ENCODE measurements around the gene HLA-C.
A peak's percentile ranks its signal among the peaks of the same experiment; 100 is the strongest.
"Not testable (repeated sequence)": the region's sequence is repeated elsewhere in the genome, so short reads cannot be mapped to it uniquely, and the experiment has no call there.

Gene HLA-C

GRCh38 chr6:31271641-31272357, at the start of gene HLA-C:
Gene HLA-C (minus strand): TSS chr6:31272092. CDS start chr6:31272071, 21 bp downstream.
- DNase-seq: peak; percentile 88

GRCh38 chr6:31321005-31321707, 49.3 kb upstream of the HLA-C start:
- DNase-seq: no peak

DNA sequence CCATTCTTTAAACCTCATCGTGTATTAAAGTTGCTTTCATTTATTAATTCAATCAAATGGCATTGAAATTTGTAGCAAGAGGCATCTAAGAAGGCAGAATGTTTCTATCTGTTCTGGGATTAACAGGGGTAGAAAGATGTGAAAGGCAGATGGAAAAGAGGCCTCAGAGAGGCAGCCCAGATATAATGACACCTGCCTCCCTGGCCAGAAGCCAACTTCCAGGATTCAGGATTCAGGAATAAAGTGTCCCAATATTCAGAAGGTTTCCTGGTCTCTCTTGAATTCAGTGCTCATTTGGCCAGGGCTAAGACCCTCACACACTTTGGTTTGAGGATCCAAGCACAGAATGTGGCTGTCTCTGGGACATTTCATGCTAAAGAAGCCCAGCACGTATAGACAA, 45.1 kb upstream of the HLA-C start:
- peak; percentile 12 for DNase-seq

- no peak for DNase-seq
These were observed 37.7 kb upstream of the HLA-C start for GRCh38 chr6:31309641-31310040.

DNA sequence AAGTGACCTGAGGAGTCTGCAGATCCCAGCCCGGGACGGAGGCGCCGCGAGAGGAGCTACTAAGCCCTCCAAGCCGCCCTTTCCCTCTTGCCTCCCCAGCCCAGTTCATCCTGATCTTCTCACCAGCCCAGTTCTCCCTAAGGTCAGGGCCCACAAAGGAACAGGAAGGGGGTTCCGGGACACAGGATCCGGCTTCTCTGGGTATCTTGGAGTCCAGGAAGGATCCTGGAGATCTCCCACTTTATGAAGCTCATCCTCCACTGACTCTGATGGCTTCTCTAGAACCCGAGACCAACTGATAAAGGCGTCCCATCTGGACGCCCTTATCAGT, 36.9 kb upstream of the HLA-C start:
- no peak for DNase-seq

DNA sequence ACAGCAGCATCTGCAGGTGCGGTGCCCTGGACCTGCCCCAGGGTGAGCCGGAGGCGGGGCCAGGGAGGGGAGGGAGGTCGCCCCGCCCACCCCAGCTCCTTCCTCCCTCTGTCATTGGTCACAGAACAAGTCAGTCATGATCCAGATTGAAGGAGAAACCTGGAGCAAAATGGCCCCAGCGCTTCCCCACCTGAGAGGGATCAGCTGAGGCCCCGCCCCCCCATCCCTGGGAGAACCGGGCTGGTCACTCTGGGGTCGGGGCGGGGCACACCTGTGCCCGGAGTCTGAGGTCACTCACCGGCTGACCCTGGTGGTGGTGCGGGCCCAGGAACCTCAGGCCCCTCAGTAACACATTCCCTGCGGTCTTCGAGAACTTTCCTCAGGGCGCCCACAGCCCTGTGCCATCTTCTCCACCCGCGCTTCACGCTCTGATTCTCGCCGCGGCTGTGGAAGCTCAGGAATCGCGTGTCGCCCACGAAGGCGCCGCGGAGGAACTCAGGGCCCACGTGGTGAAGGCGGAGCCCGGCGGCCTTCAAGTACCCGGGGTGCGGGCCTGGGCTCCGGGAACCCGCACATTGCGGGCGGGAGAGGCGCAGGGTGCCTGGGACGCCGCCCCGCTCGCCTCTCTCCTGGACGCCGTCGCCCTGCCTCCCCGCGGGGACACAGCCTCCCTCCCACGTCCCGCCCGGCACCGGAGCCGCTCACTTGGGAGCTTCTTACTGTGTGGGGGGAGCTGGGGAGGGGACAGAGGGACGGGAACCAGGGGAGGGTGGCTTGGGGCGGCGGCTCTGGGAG, 36.4 kb upstream of the HLA-C start:
- no peak for DNase-seq

DNA sequence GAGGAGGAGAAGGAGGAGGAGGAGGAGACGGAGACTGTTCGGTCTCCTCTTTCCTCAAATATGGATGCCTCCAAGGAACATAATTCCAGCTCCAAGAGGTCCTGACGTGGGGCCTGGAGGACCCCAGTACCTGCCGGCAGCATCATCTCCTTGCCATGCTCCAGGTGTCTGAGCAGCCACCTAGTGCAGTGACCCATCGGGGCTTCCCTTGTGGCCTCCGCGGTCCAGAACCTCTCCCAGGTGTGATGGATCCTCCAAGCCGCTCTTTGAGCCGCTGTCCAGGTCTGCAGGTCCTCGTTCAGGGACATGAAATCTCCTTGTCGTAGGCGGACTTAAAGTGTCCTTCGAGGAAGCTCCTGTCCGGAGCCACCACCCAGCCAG, 35.8 kb upstream of the HLA-C start:
- DNase-seq: no peak

GRCh38 chr6:31305703-31306219, 33.9 kb upstream of the HLA-C start:
- DNase-seq: no peak

DNA sequence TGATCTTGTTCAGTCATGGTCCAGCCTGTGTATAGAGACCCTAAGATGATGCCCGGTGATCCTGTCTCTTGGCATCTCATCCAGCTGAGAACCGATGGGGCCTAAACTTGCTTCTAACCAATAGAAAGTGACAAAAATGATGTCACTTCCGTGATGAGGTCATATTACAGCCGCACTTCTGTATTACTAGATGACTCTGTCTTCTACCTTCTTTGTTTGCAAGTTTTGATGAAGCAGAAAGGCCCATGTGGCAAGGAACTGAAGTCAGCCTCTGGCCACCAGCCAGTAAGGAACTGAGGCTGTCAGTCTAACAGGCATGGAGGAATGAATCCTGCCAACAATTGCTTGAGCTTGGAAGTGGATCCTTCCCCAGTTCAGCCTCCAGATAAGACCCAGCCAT, 32.8 kb upstream of the HLA-C start:
- no peak for DNase-seq

DNA sequence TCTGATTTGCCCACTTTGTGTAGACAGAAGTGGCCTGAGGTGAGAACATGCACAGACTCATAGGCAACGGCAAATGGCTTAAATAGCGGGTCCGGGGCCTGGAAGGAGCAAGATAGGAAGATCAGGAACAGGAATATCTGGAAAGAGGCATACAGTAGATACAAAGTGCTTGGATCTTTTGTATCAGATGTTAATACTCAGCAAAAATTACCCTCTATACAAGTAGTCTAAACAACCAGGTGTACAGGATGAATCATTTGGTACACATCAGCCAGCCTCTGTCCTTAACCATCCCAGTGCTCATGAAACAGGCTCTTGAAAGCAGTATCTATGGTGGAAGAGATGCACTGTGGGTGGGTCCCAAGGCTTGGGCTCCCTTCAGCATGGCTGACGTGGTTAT, 28.9 kb upstream of the HLA-C start:
- DNase-seq: no peak

- no peak for DNase-seq
These were observed 28.1 kb upstream of the HLA-C start for GRCh38 chr6:31299947-31300346.

GRCh38 chr6:31299511-31299910, 27.6 kb upstream of the HLA-C start:
- DNase-seq: no peak

GRCh38 chr6:31294056-31294455, 22.2 kb upstream of the HLA-C start:
- no peak for DNase-seq

DNA sequence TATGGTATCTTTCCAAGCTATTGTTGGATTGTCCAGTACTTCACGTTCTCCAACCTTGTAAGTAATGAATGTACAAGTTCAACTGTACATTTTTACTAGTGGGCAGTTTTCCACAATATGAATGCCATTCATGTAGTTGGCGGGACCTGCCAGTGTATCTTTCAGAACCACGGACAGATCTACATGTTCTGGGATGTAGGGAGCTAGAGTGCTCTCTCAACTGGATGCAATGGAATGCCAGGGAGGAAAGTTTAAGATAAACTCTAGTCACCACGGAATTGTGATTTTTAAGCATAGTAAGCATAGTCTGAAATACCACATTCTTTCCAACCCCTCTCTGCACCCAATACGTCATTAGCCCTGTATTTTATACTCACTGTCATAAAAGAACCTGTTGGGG, 21.5 kb upstream of the HLA-C start:
- DNase-seq: no peak

DNA sequence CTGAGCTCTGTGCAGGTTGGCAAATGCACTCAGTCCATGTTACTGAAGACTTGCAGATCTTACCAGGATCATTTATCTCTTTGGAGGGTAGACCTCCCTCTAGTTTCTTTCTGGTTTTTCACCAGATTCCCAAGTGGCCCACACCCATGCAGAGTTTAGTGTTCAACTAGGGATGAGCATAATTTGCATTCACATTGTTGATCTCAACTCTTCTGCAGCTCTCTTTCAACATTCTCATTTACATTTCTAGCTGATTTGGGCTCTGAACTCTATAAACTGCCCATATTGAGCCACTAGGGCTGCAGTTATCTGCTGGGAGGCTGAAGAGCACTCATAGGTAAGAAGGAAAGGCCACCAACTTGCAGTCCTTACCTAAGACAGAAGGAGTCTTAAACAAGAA, 17.9 kb upstream of the HLA-C start:
- no peak for DNase-seq

DNA sequence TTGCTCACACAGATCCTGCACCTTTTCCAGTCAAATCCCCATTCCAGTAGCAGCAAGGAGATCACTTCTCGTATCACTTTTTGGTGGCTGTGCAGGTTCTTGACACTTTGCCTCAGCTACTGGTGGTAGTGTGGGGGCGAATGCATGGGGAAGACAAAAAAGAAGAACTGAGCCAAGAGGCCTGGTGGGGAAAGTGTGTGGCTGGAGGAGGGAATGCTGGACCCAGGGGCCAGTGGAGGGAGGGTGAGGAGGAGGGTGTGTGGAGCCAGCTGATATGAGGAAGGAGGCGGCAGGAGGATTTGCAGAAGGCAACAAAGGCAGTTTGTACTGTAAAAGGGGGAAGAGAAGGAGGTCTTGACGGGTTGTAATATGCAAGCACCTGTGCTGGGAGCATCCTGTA, 15.7 kb upstream of the HLA-C start:
- DNase-seq: no peak

GRCh38 chr6:31285982-31286381, 14.1 kb upstream of the HLA-C start:
- no peak for DNase-seq

- DNase-seq: no peak
These were observed 13.6 kb upstream of the HLA-C start for GRCh38 chr6:31285486-31285885.

GRCh38 chr6:31279647-31280046, 7.8 kb upstream of the HLA-C start:
- DNase-seq: not testable (repeated sequence)

DNA sequence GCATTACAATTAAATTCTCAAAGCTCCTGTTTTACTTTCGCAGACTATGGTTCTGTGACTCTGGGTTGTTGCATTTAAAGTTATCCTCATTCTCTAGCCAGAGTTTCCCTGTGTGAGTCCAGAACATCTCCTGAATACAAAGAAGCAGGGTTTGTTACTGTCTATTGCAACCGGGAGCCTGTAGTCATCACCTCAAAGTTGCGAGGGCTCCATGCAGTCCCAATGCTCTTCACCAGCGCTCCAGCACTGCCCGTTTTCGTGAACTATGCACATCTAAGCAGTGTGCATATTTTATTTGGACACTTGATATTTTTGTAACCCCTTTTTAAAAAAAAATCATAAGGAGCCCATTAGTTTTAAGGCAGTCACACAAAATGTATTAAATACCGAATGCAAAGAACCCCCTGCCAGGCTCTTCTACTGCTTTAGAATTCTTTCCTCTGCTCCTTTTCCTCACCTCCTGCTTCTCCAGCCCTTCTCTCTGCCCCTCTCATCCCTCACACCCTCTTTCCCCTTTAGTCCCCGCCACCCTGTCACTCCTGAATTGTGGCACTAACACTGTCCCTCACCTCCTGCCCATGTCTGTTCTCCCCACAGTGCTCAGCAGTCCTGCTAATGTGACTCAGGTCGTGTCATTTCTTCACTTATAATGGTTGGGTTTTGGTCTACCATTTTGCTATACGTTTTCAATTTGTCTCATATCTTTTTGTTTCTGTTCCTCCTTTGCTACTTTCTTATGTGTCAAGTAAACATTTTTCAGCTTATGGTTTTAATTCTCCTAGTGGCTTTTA, 1.1 kb upstream of the HLA-C start:
- no peak for DNase-seq

- DNase-seq: no peak
These were observed 544 bp upstream of the HLA-C start for GRCh38 chr6:31272436-31272835.

DNA sequence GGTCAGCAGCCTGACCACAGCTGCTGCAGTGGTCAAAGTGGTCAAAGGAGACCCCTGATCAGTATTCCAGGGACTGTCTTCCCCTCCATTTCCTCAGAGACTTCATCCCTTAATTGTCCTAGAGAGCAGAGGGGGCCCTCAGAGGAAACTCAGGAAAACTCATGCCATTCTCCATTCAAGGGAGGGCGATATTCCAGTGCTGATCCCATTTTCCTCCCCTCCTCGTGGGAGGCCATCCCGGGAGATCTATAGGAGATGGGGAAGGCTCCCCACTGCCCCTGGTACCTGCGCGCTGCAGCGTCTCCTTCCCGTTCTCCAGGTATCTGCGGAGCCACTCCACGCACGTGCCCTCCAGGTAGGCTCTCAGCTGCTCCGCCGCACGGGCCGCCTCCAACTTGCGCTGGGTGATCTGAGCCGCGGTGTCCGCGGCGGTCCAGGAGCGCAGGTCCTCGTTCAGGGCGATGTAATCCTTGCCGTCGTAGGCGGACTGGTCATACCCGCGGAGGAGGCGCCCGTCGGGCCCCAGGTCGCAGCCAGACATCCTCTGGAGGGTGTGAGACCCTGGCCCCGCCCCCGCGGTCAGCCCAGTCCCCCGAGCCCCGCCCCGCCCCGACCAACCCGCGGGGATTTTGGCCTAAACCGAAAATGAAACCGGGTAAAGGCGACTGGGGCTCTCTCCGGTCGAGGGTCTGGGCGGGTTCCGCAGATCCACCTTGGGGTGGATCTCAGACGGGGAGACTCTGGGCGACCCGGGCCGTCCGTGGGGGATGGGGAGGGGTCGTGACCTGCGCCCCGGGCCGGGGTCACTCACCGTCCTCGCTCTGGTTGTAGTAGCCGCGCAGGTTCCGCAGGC, 878 bp downstream of the HLA-C start:
- no peak for DNase-seq

Data from NCI-H1105 treated with DMSO at 0.1 percent for 48 hours (cell line).